ENCODE results near the gene ERFE. TPM values are rescaled to one million over a fixed set of nuclear protein-coding genes. Genes with fewer than 3 reads are reported as not detected.
A peak's percentile ranks its signal among the peaks of the same experiment; 100 is the strongest.

The ERFE gene
- total and polyA plus RNA-seq, 2 donors (not counting 3 experiments of a cell fraction or from before 2014, with no cell fraction given): 0.65 to 1.2 TPM

DNA sequence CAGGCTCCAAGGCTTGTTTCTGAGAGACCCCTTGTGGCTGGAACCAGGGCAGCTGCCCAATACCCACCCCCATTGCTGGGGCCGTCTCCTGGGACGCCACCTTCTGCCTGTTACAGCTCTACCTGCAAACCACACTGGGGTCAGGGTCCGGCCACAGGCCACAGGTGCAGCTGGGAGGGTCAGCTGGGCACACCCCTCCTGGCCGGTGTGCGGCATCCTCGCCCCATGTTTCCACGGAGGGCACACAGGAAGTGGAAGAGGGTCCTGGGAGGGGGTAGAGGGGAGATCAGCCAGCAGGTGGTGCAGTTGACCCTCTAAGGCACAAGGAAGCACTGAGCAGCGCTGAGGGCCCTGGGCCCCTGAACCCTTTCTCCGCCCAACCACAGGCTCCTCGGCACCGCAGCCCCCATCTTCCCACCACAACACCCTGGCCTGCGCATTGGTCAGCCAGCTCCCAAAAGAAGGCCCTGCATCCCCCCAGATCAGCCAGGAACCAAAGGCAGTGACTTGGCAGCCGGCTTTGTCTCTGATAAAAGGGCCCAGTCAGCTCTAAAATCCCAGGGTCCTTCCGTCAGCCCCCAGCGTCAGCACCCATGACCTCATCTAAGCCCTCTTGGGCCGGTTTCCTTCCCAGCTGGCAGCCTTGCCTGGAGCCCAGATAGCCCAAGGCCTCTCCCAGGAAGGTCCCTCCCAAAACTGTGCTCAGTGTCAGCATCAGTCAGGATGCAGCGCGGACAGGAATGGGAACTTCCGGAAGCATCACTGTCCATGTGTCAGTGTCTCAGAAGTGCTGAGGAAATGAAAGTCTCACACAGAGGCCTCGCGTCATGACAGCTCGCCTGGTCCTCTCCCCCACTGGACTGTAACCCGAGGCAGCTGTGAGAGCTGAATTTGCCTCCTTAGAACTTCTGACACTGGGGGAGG is 1.7 kb downstream of the ERFE start:
- dilution Hi-C loops (cut with MboI; ENCODE audit: extremely low pct_ligation_motif_present, low sequenced_read_pairs) (no loop called here), intact Hi-C loops (cut with micrococcal nuclease) (loop anchor here (1.0 kb wide), 1 partner anchor 103 kb away; no protein-coding TSS in a partner anchor)
- no TSS peak for BruUV-seq (replicated peaks)
- DNase-seq (ENCODE audit: low read depth, low spot score) (no peak), FAIRE-seq (no peak)
- H3K4me2 ChIP-seq (ENCODE audit: insufficient read depth, low read length): no peak overlapping the region
- H3K27me3 ChIP-seq (ENCODE audit: control insufficient read depth in 2 of 2, insufficient read depth in 2 of 2, low read length in 2 of 2): peaks cover 4 to 13% of the 10 kb centered on the region in 2 experiments
- no peaks in the 10 kb centered on the region for H3K4me1 ChIP-seq (ENCODE audit: control insufficient read depth, extremely low read depth, insufficient read depth, low read length)
- H4K20me1 ChIP-seq (replicated peaks; ENCODE audit: control insufficient read depth, extremely low read depth, insufficient read depth, low read length): no peaks in the 10 kb centered on the region
- ChIA-PET POLR2A (no interaction called here), CTCF (interaction anchor here (1.0 to 3.2 kb wide), 6 partner anchors 7 to 302 kb away, joined by 3 to 35 read pairs (median 4); no protein-coding TSS in a partner anchor)
- no peak overlapping the region for H3K4me3 ChIP-seq (replicated peaks in 1 of 3; ENCODE audit: insufficient read depth in 1 of 3, low read depth in 1 of 3, low read length in 3 of 3)
- H3K79me2 ChIP-seq (ENCODE audit: control insufficient read depth, insufficient read depth, low read length): no peaks in the 10 kb centered on the region
- no peak for TF ChIP-seq EZH2 (IDR thresholded peaks at IDR 0.05; ENCODE audit: borderline replicate concordance, low read depth, low read length, severe bottlenecking)
- no peak for TF ChIP-seq POLR2A (IDR thresholded peaks at IDR 0.05; ENCODE audit: low read depth, low read length)
- no peak for TF ChIP-seq GATA2 (IDR thresholded peaks at IDR 0.05; ENCODE audit: insufficient read depth, insufficient read length, low read depth, low read length)
- no peak for TF ChIP-seq JUN (IDR thresholded peaks at IDR 0.05; ENCODE audit: borderline replicate concordance, insufficient read depth, insufficient read length, low read depth)
- no peak for TF ChIP-seq MYC (IDR thresholded peaks at IDR 0.05; ENCODE audit: low read depth, low read length)
- TF ChIP-seq, protein P1, sequence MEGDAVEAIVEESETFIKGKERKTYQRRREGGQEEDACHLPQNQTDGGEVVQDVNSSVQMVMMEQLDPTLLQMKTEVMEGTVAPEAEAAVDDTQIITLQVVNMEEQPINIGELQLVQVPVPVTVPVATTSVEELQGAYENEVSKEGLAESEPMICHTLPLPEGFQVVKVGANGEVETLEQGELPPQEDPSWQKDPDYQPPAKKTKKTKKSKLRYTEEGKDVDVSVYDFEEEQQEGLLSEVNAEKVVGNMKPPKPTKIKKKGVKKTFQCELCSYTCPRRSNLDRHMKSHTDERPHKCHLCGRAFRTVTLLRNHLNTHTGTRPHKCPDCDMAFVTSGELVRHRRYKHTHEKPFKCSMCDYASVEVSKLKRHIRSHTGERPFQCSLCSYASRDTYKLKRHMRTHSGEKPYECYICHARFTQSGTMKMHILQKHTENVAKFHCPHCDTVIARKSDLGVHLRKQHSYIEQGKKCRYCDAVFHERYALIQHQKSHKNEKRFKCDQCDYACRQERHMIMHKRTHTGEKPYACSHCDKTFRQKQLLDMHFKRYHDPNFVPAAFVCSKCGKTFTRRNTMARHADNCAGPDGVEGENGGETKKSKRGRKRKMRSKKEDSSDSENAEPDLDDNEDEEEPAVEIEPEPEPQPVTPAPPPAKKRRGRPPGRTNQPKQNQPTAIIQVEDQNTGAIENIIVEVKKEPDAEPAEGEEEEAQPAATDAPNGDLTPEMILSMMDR (IDR thresholded peaks at IDR 0.05; ENCODE audit: extremely low read depth in 1 of 2, insufficient read depth in 1 of 2, low read depth in 1 of 2, low read length in 2 of 2): peak in 1 of 2 donors; percentile 22
- TF ChIP-seq, protein P2, sequence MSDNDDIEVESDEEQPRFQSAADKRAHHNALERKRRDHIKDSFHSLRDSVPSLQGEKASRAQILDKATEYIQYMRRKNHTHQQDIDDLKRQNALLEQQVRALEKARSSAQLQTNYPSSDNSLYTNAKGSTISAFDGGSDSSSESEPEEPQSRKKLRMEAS (IDR thresholded peaks at IDR 0.05; ENCODE audit: insufficient read depth, insufficient read length): no peak
- H3K36me3 ChIP-seq (ENCODE audit: control insufficient read depth in 2 of 2, extremely low read depth in 1 of 2, insufficient read depth in 2 of 2, low read length in 2 of 2): no peaks in the 10 kb centered on the region
- H3K9ac ChIP-seq (replicated peaks; ENCODE audit: extremely low read depth, insufficient read depth, low read length): no peak overlapping the region
- H2AFZ ChIP-seq (ENCODE audit: low read depth, low read length): no peak overlapping the region
- no peak overlapping the region for H3K27ac ChIP-seq (ENCODE audit: insufficient read depth, low read depth, low read length)
- H3K9me3 ChIP-seq (replicated peaks; ENCODE audit: control insufficient read depth, insufficient read depth, low read length): no peaks in the 10 kb centered on the region
- no peaks in the 10 kb centered on the region for H3K9me1 ChIP-seq (replicated peaks; ENCODE audit: control insufficient read depth, extremely low read depth, insufficient read depth, low read length)

Measured in endothelial cell of umbilical vein (primary cell).